HG03571 (cell line): ENCODE results near the gene ITGB5.

Experiments
- ATAC-seq: cut with Tn5 transposase; IDR thresholded peaks from one replicate; pipeline ENCODE4 v1.9.1; 2021; ENCODE audit not compliant: unreplicated experiment

Gene ITGB5

GRCh38 chr3:124896824-124897526 lies 9.8 kb upstream of the ITGB5 start:
- ATAC-seq: no peak

- ATAC-seq: no peak
These were observed 8.6 kb upstream of the ITGB5 start for GRCh38 chr3:124895756-124896155.

- ATAC-seq: no peak
These were observed 6.4 kb upstream of the ITGB5 start for GRCh38 chr3:124893526-124893925.

GRCh38 chr3:124890573-124891190 lies 3.5 kb upstream of the ITGB5 start:
- no peak for ATAC-seq

- ATAC-seq: no peak
These were observed 1.6 kb upstream of the ITGB5 start for GRCh38 chr3:124888482-124889441.

- ATAC-seq: no peak
These were observed 750 bp upstream of the ITGB5 start for GRCh38 chr3:124887932-124888298.

GRCh38 chr3:124886168-124887056 lies 753 bp downstream of the ITGB5 start:
- no peak for ATAC-seq

GRCh38 chr3:124885466-124886167 lies 1.5 kb downstream of the ITGB5 start:
- ATAC-seq: no peak

- ATAC-seq: no peak
These were observed 2.6 kb downstream of the ITGB5 start for GRCh38 chr3:124884474-124885101.

- no peak for ATAC-seq
These were observed 3.2 kb downstream of the ITGB5 start for GRCh38 chr3:124883766-124884473.

- no peak for ATAC-seq
These were observed 4.1 kb downstream of the ITGB5 start for GRCh38 chr3:124882816-124883747.

GRCh38 chr3:124881976-124882697 lies 5.0 kb downstream of the ITGB5 start:
- ATAC-seq: no peak

GRCh38 chr3:124879337-124879680 lies 7.9 kb downstream of the ITGB5 start:
- no peak for ATAC-seq

- no peak for ATAC-seq
These were observed 8.4 kb downstream of the ITGB5 start for GRCh38 chr3:124878561-124879336.

GRCh38 chr3:124877674-124878073 lies 9.5 kb downstream of the ITGB5 start:
- no peak for ATAC-seq

GRCh38 chr3:124876401-124876878 lies 10.7 kb downstream of the ITGB5 start:
- ATAC-seq: no peak
